Sigmoid colon (tissue), 7 donors: ENCODE data around the gene FAM131C. TPM values are rescaled to one million over a fixed set of nuclear protein-coding genes. Genes with fewer than 3 reads are reported as not detected.

Source experiments
- DNase-seq: peaks from one replicate; pipeline ENCODE4 v3.0.0-alpha.2; 2019
- H3K27ac ChIP-seq, 4 donors: fragments of 200-600 bp; sonication (generic); one replicate each; pipeline ENCODE4 v1.5.1; 2016 to 2019; ENCODE audit warnings: mild to moderate bottlenecking in 1 of 4
- H3K27me3 ChIP-seq, 3 donors: fragments of 200-600 bp; sonication (generic); one replicate each; pipeline ENCODE4 v1.5.1; 2019; ENCODE audit warnings: mild to moderate bottlenecking in 1 of 3
- H3K36me3 ChIP-seq, 4 donors: fragments of 200-600 bp; sonication (generic); one replicate each; pipeline ENCODE4 v1.5.1; 2016 to 2019
- H3K4me1 ChIP-seq, 4 donors: fragments of 200-600 bp; sonication (generic); one replicate each; pipeline ENCODE4 v1.5.1; 2017 to 2019
- H3K4me3 ChIP-seq, 4 donors: fragments of 200-600 bp; sonication (generic); one replicate each; pipeline ENCODE4 v1.5.1; 2017 to 2019; ENCODE audit warnings: mild to moderate bottlenecking in 2 of 4, moderate library complexity in 1 of 4
- H3K9me3 ChIP-seq, 4 donors: fragments of 200-600 bp in 3 of 4; sonication (generic) in 3 of 4; one replicate each; pipeline versions ENCODE4 v1.5.1 to v1.6.1; 2013 to 2019
- EP300 ChIP-seq, 4 donors: sonication (generic); formaldehyde crosslinking; IDR thresholded peaks; one replicate each; pipeline ENCODE4 v1.6.1; 2017; ENCODE audit warnings: antibody characterized with exemption in 4 of 4
- POLR2A ChIP-seq, 2 donors: fragments of 450-650 bp; IDR thresholded peaks; one replicate each; pipeline ENCODE4 v1.6.1; 2016; ENCODE audit warnings: antibody characterized with exemption in 2 of 2, mild to moderate bottlenecking in 2 of 2, moderate library complexity in 2 of 2
- POLR2AphosphoS5 ChIP-seq, 4 donors: sonication (generic); formaldehyde crosslinking; IDR thresholded peaks; one replicate each; pipeline ENCODE4 v1.6.1; 2017; ENCODE audit warnings: antibody characterized with exemption in 4 of 4
- WGBS, 2 donors: extraction: QIAGEN DNeasy Blood & Tissue Kit; methylation state at CpG; one replicate each; pipeline ENCODE4 v1.1.7; 2013; 5-methylcytosine and 5-hydroxymethylcytosine counted together
- intact Hi-C: fragments of 100-400 bp; cut with DNase I; formaldehyde crosslinking; loops from one replicate; pipeline ENCODE4 v1.15.1; 2023
- polyA plus RNA-seq, 3 donors: library from polyadenylated mRNA; stranded (reverse); fragments of 200-250 nt; gene quantifications; one replicate each; pipeline ENCODE4 v1.2.3, GENCODE V29; 2013
- total RNA-seq, 4 donors: library from RNA; depleted of rRNA; stranded (reverse); fragments of >200 nt; gene quantifications; one replicate each; pipeline ENCODE4 v1.1.0, GENCODE V29; 2016
- TF ChIP-seq, protein P1 (sequence below), 4 experiments: fragments of 450-650 bp in 3 of 4; fragments of 200-600 bp in 1 of 4; IDR thresholded peaks; one replicate each; pipeline ENCODE4 v1.5.1; 2016 to 2019; ENCODE audit warnings: antibody characterized with exemption in 4 of 4, mild to moderate bottlenecking in 3 of 4, moderate library complexity in 2 of 4
- donor health status: healthy with polysubstance abuse.
- donor health status: Bipolar disorder and iron deficiency.
- donor health status: healthy.

Gene FAM131C
- total and polyA plus RNA-seq, 7 donors: 0.12 to 0.81 TPM; not detected in 5

DNA sequence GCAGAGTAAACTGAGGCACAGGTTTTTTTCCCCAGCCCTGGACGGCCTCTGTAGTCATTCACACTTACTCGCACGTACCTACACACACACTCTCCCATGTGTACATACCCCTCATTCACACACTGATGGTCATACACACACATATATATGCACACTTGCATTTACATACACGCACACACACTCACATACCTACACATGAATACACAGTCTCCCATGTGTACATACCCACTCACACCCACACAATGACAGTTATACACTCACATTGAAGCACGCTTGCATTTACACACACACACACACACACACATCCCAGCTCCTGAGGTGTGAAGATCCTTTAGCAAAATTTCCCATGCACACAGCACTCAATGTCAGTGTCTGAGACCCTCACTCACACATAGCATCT, 766 bp upstream of the FAM131C start:
- Histone ChIP-seq H3K4me1 (peaks cover 0 to 37% (median 30%) of the 10 kb centered on the region in 4 donors), H3K9me3 (no peaks in the 10 kb centered on the region), H3K27ac (no peak overlapping the region), H3K4me3 (no peak overlapping the region), H3K36me3 (no peaks in the 10 kb centered on the region), H3K27me3 (peaks cover 0 to 17% (median 8%) of the 10 kb centered on the region in 3 donors)
- WGBS, 2 donors: 50 to 85% methylated on average over 5 of the region's 5 CpGs
- TF ChIP-seq POLR2A (IDR thresholded peaks at IDR 0.05) (no peak), EP300 (IDR thresholded peaks at IDR 0.05) (no peak), POLR2AphosphoS5 (IDR thresholded peaks at IDR 0.05) (no peak)
- TF ChIP-seq, protein P1, sequence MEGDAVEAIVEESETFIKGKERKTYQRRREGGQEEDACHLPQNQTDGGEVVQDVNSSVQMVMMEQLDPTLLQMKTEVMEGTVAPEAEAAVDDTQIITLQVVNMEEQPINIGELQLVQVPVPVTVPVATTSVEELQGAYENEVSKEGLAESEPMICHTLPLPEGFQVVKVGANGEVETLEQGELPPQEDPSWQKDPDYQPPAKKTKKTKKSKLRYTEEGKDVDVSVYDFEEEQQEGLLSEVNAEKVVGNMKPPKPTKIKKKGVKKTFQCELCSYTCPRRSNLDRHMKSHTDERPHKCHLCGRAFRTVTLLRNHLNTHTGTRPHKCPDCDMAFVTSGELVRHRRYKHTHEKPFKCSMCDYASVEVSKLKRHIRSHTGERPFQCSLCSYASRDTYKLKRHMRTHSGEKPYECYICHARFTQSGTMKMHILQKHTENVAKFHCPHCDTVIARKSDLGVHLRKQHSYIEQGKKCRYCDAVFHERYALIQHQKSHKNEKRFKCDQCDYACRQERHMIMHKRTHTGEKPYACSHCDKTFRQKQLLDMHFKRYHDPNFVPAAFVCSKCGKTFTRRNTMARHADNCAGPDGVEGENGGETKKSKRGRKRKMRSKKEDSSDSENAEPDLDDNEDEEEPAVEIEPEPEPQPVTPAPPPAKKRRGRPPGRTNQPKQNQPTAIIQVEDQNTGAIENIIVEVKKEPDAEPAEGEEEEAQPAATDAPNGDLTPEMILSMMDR (IDR thresholded peaks at IDR 0.05): no peak
- intact Hi-C loops: no loop called here
- no peak for DNase-seq

DNA sequence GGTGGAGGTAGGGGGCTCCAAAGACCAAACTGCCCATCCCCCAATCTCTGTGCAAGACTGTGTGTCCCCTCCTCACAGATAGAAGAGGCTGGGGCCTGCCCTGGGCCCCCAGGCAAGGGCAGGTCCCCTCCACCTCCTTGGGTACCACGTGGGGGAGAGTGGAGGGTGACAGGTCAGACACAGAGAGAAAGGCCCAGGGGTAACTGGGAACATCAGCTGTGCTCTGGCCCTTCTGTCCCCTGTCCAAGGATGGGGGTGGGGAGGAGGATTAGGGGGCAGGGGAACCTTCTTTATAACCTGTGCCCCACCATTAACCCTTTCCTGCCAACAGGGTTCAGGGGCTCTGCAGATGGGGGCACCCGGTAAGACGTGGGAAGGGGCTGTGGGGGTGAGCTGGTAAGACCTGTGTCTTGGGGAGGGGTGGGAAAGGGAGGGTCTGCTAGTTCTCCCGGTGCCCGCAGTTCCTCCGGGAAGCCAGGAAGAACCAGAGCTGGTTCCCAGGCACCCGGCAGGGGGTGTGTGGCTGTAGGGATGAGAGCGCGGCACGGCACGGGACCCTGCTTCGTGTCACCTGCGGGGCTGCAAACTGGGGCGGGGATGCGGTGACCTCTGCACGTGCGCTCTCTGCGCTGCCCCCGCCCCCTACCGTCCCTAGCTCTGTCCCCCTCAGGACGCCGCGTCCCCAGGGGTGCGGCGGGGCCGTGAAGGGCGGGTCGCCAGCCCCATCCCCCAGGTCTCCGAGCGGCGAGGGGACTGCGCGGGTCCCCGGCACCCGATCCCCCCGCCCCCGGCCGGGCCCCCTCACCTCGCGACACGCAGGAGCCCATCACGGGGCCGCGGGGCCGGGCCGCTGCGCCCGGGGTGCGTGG, 601 bp downstream of the FAM131C start:
- WGBS, 2 donors: 2 to 6% methylated on average over 49 of the region's 49 CpGs
- H3K4me1 ChIP-seq: peaks cover 0 to 41% (median 32%) of the 10 kb centered on the region in 4 donors
- intact Hi-C loops: no loop called here
- H3K9me3 ChIP-seq: no peaks in the 10 kb centered on the region
- H3K27ac ChIP-seq: peak overlapping the region in 1 of 4 donors; percentile 3
- DNase-seq: no peak
- peak overlapping the region in 3 of 4 donors; percentile 42 to 52 (median 47) for H3K4me3 ChIP-seq
- TF ChIP-seq POLR2AphosphoS5 (IDR thresholded peaks at IDR 0.05): no peak
- TF ChIP-seq, protein P1 (IDR thresholded peaks at IDR 0.05): no peak
- TF ChIP-seq POLR2A (IDR thresholded peaks at IDR 0.05): no peak
- TF ChIP-seq EP300 (IDR thresholded peaks at IDR 0.05): no peak
- H3K27me3 ChIP-seq: peaks cover 0 to 17% (median 8%) of the 10 kb centered on the region in 3 donors
- no peaks in the 10 kb centered on the region for H3K36me3 ChIP-seq

DNA sequence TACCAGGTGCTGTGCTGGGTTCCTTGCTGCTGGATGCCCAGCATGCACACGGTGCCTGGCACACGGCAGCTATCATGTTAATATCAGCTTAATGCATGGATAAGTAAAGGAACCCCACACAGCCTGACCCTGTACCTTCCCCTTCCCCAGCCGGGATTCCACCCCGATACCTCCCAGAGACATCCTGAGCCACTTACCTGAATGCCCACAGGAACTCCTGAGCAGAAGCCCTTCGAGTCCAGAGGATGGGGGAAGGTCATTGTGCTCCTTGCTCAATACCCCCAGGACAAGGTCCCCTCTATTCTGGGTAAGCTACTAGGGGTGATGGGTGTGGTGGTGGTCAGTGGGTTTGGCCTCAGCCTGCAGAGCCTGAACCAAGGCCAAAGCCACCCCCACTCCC, 1.4 kb downstream of the FAM131C start:
- Histone ChIP-seq H3K27ac (no peak overlapping the region), H3K9me3 (no peaks in the 10 kb centered on the region), H3K36me3 (no peaks in the 10 kb centered on the region), H3K4me1 (peaks cover 0 to 41% (median 32%) of the 10 kb centered on the region in 4 donors), H3K27me3 (peaks cover 0 to 17% (median 8%) of the 10 kb centered on the region in 3 donors), H3K4me3 (no peak overlapping the region)
- no peak for DNase-seq
- TF ChIP-seq EP300 (IDR thresholded peaks at IDR 0.05): no peak
- TF ChIP-seq POLR2AphosphoS5 (IDR thresholded peaks at IDR 0.05): no peak
- no peak for TF ChIP-seq POLR2A (IDR thresholded peaks at IDR 0.05)
- TF ChIP-seq, protein P1 (IDR thresholded peaks at IDR 0.05): no peak
- WGBS, 2 donors: 75 to 82% methylated on average over 5 of the region's 5 CpGs
- intact Hi-C loops: no loop called here

DNA sequence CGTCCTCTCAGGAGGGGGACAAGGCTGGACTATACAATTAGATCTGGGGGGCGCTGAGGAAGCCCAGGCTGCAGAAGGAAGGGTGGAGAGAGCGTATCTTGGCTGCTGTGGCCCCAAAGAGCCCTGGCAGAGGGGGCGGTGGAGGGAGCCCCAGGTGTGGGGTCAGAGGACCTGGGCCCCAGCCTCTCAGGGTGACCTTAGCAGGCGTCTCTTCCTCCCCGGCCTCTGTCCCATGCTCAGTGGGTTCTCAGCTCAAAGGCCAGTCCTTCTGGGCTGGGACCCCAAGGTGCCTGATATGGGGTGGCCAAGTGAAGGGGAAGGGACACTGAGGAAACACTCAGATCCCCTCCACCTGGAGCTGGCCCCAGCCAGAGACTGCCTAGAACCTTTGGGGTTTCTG, 1.8 kb downstream of the FAM131C start:
- WGBS, 2 donors: 95% methylated on average over 6 of the region's 6 CpGs
- no peaks in the 10 kb centered on the region for H3K36me3 ChIP-seq
- H3K9me3 ChIP-seq: no peaks in the 10 kb centered on the region
- H3K4me1 ChIP-seq: peaks cover 0 to 41% (median 32%) of the 10 kb centered on the region in 4 donors
- no peak overlapping the region for H3K27ac ChIP-seq
- intact Hi-C loops: no loop called here
- peaks cover 0 to 17% (median 8%) of the 10 kb centered on the region in 3 donors for H3K27me3 ChIP-seq
- no peak overlapping the region for H3K4me3 ChIP-seq
- no peak for DNase-seq
- TF ChIP-seq POLR2AphosphoS5 (IDR thresholded peaks at IDR 0.05) (no peak), POLR2A (IDR thresholded peaks at IDR 0.05) (no peak), EP300 (IDR thresholded peaks at IDR 0.05) (no peak)
- TF ChIP-seq, protein P1 (IDR thresholded peaks at IDR 0.05): no peak
